Loucy (cell line): ENCODE measurements around the gene SLC9A9.

ENCODE experiments used
- H2AFZ ChIP-seq: fragments of 200-600 bp; sonication (generic); 2 replicates; pipeline ENCODE4 v1.6.0; 2016; ENCODE audit warnings: antibody characterized with exemption, mild to moderate bottlenecking, low read length, moderate library complexity
- H3F3A ChIP-seq: fragments of 200-600 bp; 2 replicates; pipeline ENCODE4 v1.6.0; 2016; ENCODE audit warnings: antibody characterized with exemption, low read depth, mild to moderate bottlenecking
- H3K27me3 ChIP-seq: fragments of 200-600 bp; sonication (generic); 2 replicates; pipeline ENCODE4 v1.6.1; 2014; ENCODE audit warnings: low read length, mild to moderate bottlenecking; ENCODE audit not compliant: insufficient read depth, poor library complexity, severe bottlenecking
- H3K36me3 ChIP-seq: fragments of 200-600 bp; sonication (generic); 2 replicates; pipeline ENCODE4 v1.6.1; 2016; ENCODE audit warnings: low read length; ENCODE audit not compliant: insufficient read depth
- H3K4me1 ChIP-seq: fragments of 200-600 bp; sonication (generic); 2 replicates; pipeline ENCODE4 v1.5.1; 2014; ENCODE audit warnings: low read length, mild to moderate bottlenecking; ENCODE audit not compliant: insufficient read depth, poor library complexity, severe bottlenecking
- H3K4me2 ChIP-seq: fragments of 200-600 bp; sonication (generic); 2 replicates; pipeline ENCODE4 v1.6.0; 2014; ENCODE audit warnings: antibody characterized with exemption, low read length, low read depth, mild to moderate bottlenecking; ENCODE audit not compliant: poor library complexity, severe bottlenecking
- H3K4me3 ChIP-seq: fragments of 200-600 bp; sonication (generic); 2 replicates; pipeline ENCODE4 v1.5.1; 2014; ENCODE audit warnings: low read length, mild to moderate bottlenecking, mixed read lengths; ENCODE audit not compliant: poor library complexity, severe bottlenecking
- H3K79me2 ChIP-seq: fragments of 200-600 bp; sonication (generic); 2 replicates; pipeline ENCODE4 v1.6.1; 2014; ENCODE audit warnings: low read length; ENCODE audit not compliant: insufficient read depth
- H3K9ac ChIP-seq: fragments of 200-600 bp; sonication (generic); 2 replicates; pipeline ENCODE4 v1.6.0; 2014; ENCODE audit warnings: mild to moderate bottlenecking, low read depth, low read length, moderate library complexity; ENCODE audit not compliant: poor library complexity, severe bottlenecking
- H3K9me2 ChIP-seq: fragments of 200-600 bp; sonication (generic); replicated peaks from 2 replicates; pipeline ENCODE4 v1.6.1; 2016; ENCODE audit warnings: low read depth, low read length, mixed read lengths
- H3K9me3 ChIP-seq: fragments of 200-600 bp; sonication (generic); 2 replicates; pipeline ENCODE4 v1.6.1; 2014; ENCODE audit warnings: mild to moderate bottlenecking, antibody characterized with exemption, low read length, low read depth; ENCODE audit not compliant: insufficient read depth
- H4K20me1 ChIP-seq: fragments of 200-600 bp; sonication (generic); 2 replicates; pipeline ENCODE4 v1.6.0; 2014; ENCODE audit warnings: antibody characterized with exemption, low read length, mild to moderate bottlenecking; ENCODE audit not compliant: insufficient read depth, poor library complexity, severe bottlenecking
- CTCF ChIP-seq: fragments of 200-600 bp; sonication (generic); conservative IDR thresholded peaks from 2 replicates; pipeline ENCODE4 v1.5.1; 2014; ENCODE audit warnings: mild to moderate bottlenecking, antibody characterized with exemption, low read length
- EZH2phosphoT487 ChIP-seq: fragments of 200-600 bp; IDR thresholded peaks from 2 replicates; pipeline ENCODE4 v1.6.1; 2018; ENCODE audit warnings: antibody characterized with exemption, mild to moderate bottlenecking, moderate library complexity, borderline replicate concordance

The SLC9A9 gene

GRCh38 chr3:143895805-143896204 lies 47.5 kb upstream of the SLC9A9 start:
- Histone ChIP-seq H3K79me2 (no peaks in the 10 kb centered on the region), H3K9ac (no peak overlapping the region), H3K4me2 (no peak overlapping the region), H4K20me1 (no peaks in the 10 kb centered on the region), H3K9me3 (no peaks in the 10 kb centered on the region), H2AFZ (no peak overlapping the region), H3K27me3 (no peaks in the 10 kb centered on the region), H3K9me2 (no peaks in the 10 kb centered on the region), H3K4me3 (no peak overlapping the region), H3K36me3 (no peaks in the 10 kb centered on the region), H3F3A (no peaks in the 10 kb centered on the region), H3K4me1 (no peaks in the 10 kb centered on the region)
- peak; percentile 52 for TF ChIP-seq CTCF
- no peak for TF ChIP-seq EZH2phosphoT487

GRCh38 chr3:143888846-143889245 lies 40.6 kb upstream of the SLC9A9 start:
- no peak overlapping the region for H2AFZ ChIP-seq
- H3K36me3 ChIP-seq: no peaks in the 10 kb centered on the region
- H3K4me2 ChIP-seq: no peak overlapping the region
- no peak overlapping the region for H3K4me3 ChIP-seq
- no peaks in the 10 kb centered on the region for H3K79me2 ChIP-seq
- TF ChIP-seq CTCF: no peak
- TF ChIP-seq EZH2phosphoT487: no peak
- no peaks in the 10 kb centered on the region for H3K9me2 ChIP-seq
- no peaks in the 10 kb centered on the region for H3F3A ChIP-seq
- H3K27me3 ChIP-seq: no peaks in the 10 kb centered on the region
- no peak overlapping the region for H3K9ac ChIP-seq
- no peaks in the 10 kb centered on the region for H3K9me3 ChIP-seq
- no peaks in the 10 kb centered on the region for H3K4me1 ChIP-seq
- no peaks in the 10 kb centered on the region for H4K20me1 ChIP-seq

- no peak overlapping the region for H3K4me2 ChIP-seq
- H3K9me3 ChIP-seq: no peaks in the 10 kb centered on the region
- no peaks in the 10 kb centered on the region for H3K79me2 ChIP-seq
- H3K36me3 ChIP-seq: no peaks in the 10 kb centered on the region
- H3K9me2 ChIP-seq: no peaks in the 10 kb centered on the region
- no peaks in the 10 kb centered on the region for H3K27me3 ChIP-seq
- no peaks in the 10 kb centered on the region for H4K20me1 ChIP-seq
- no peak overlapping the region for H3K4me3 ChIP-seq
- H3K4me1 ChIP-seq: no peaks in the 10 kb centered on the region
- H3K9ac ChIP-seq: no peak overlapping the region
- H3F3A ChIP-seq: no peaks in the 10 kb centered on the region
- no peak overlapping the region for H2AFZ ChIP-seq
- TF ChIP-seq EZH2phosphoT487 (no peak), CTCF (no peak)
These were observed 39.9 kb upstream of the SLC9A9 start for GRCh38 chr3:143888166-143888565.
